NCI-H446 treated with DMSO at 0.1 percent for 48 hours (cell line): ENCODE data around the gene ZBTB34.
"Not testable (repeated sequence)": the region's sequence is repeated elsewhere in the genome, so short reads cannot be mapped to it uniquely, and the experiment has no call there.

Experiments
- DNase-seq: peaks from one replicate; lab custom pipeline; 2025; lab: John Stamatoyannopoulos, UW

Gene ZBTB34

GRCh38 chr9:126860077-126860756, at the start of gene ZBTB34:
Gene ZBTB34 (plus strand): TSS chr9:126860639. CDS start chr9:126879400, 18,761 bp downstream.
- no peak for DNase-seq

GRCh38 chr9:126813072-126813471, 47.4 kb upstream of the ZBTB34 start:
- no peak for DNase-seq

- no peak for DNase-seq
These were observed 46.3 kb upstream of the ZBTB34 start for GRCh38 chr9:126814091-126814490.

DNA sequence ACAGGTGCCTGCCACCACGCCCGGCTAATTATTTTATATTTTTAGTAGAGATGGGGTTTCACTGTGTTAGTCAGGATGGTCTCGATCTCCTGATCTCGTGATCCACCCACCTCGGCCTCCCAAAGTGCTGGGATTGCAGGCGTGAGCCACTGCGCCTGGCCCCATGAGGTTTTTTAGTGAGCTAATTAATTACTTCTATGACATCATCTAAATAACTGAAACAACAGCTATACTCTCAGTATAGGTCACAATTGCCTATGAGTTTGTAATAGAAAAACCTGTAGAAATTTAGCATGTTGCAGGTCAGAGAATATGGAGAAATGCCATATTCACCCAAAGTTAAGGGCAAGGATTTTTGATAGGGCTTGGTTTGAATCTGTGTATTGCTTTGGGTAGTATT, 42.8 kb upstream of the ZBTB34 start:
- DNase-seq = not testable (repeated sequence)

DNA sequence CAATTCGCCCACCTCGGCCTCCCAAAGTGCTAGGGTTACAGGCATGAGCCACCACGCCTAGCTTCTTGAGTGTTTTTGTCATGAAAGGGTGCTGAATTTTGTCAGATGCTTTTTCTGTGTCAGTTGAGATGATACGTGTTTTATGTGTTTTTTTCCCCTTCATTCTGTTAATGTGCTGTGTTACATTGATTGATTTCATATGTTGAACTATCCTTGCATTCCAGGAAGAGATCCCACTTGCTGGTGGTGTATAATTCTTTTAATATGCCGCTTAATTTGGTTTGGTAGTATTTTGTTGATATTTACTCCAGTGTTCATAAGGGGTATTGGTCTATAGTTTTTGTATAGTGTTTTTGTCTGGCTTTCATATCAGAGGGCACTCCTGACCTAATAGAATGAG, 42.0 kb upstream of the ZBTB34 start:
- DNase-seq = no peak

- no peak for DNase-seq
These were observed 41.0 kb upstream of the ZBTB34 start for GRCh38 chr9:126819482-126819881.

GRCh38 chr9:126822278-126822677, 38.2 kb upstream of the ZBTB34 start:
- DNase-seq = no peak

DNA sequence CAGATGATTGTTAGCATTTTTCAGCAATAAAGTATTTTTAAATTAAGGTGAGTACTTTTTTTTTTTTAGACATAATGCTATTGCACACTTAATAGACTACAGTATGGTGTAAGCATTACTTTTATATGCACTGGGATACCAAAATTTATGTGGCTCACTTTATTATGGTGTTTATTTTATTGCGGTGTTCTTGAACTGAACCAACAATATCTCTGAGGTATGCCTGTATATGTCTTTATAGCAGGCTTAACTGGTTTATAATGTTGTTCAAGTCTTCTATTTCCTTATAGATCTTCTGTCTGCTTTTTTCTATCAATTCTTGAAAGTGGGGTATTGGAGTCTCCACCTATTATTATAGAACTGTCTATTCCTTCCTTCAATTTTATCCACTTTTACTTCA, 37.6 kb upstream of the ZBTB34 start:
- DNase-seq = no peak

DNA sequence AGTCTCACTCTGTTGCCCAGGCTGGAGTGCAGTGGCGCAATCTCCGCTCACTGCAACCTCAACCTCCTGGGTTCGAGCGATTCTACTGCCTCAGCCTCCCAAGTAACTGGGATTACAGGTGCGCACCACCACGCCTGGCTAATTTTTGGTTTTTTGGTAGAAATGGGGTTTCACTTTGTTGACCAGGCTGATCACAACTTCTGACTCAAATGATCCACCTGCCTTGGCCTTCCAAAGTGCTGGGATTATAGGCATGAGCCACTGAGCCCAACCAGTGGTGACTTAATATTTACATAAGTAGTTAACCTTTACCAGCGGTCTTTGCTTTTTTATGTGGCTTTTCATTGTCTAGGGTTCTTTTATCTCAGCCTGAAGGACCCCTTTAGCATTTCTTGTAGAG, 36.4 kb upstream of the ZBTB34 start:
- DNase-seq = not testable (repeated sequence)

DNA sequence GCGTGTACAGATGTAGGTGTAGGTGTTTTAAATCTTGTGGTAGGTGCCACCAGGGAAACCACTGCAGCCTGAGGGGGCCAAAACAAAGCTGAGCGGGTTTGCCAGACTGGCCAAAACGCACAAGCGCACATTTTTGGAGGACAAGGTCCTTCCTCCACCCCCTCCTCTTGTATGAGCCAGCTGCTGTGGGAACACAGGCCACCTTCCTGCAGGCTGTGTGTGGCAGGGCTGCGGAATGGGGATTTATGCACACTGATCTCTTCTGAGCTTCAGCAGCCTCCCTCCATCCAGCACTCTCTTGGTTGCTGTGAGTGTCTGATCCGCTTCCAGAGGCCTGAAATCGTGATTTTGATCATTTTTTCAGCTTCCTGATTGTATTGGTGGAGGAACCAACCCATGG, 33.2 kb upstream of the ZBTB34 start:
- DNase-seq = no peak

- no peak for DNase-seq
These were observed 31.4 kb upstream of the ZBTB34 start for GRCh38 chr9:126829035-126829434.

GRCh38 chr9:126830827-126831226, 29.6 kb upstream of the ZBTB34 start:
- DNase-seq = no peak

GRCh38 chr9:126832440-126832839, 28.0 kb upstream of the ZBTB34 start:
- no peak for DNase-seq

- no peak for DNase-seq
These were observed 27.4 kb upstream of the ZBTB34 start for GRCh38 chr9:126833020-126833419.

DNA sequence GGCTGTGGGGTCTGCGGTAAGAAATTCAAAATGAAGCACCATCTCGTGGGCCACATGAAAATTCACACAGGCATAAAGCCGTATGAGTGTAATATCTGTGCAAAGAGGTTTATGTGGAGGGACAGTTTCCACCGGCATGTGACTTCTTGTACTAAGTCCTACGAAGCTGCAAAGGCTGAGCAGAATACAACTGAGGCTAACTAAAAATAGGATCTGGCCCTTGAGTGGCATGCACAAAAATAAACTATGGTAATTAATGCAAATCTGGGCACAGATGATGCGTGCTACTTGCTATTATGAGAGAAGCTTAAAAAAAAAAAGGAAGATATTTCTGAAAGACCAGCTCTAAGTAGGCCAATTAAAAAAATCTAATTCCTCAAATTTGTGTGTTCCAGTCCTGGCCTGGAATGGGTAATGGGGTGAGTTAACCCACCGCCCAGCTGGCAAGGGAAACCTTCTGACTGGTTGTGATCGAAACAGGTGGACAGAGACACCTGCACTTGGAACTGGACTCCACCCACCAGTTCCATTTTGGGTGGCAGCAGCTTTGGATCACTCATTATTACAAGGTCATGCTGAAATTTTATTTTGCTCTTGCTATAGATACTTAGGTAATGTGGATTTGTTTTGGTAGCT, 26.6 kb upstream of the ZBTB34 start:
- no peak for DNase-seq

GRCh38 chr9:126834672-126835071, 25.8 kb upstream of the ZBTB34 start:
- DNase-seq = no peak

- no peak for DNase-seq
These were observed 24.2 kb upstream of the ZBTB34 start for GRCh38 chr9:126836216-126836615.

DNA sequence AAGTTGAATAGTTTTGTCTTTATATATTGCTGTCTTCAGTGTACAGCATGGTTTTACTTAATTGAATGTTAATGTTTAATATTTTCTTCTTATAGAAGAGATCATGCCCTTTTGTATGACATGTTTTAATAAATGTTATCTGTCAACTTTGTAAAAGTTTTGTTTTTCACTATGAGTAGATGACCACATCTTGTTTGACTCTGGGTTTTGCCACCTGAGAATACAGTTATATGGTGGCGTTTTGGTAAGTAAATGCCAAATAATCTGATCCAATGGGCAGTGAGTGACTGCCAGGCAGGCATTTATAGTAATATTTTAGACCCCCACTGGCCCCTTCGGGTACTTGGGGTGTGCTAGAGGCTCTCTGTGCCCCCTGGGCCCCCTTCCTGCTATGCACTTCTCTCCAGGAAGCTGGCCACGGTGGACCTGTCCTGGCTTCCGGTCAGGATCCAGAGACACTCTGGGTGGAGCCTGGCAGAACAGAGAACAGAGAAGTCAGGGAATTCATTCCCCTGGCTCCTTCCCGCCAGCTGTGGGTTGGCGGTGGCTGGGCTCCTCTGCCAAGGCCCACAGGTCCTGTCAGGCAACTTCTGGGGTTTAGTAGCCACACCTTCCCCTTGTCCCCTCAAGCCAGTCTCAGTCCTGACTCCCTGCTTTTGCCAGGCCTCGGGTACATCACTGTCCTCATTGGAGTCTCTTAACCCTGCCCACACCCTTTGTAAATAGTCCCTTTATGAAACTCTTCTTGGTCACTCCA, 22.2 kb upstream of the ZBTB34 start:
- no peak for DNase-seq

DNA sequence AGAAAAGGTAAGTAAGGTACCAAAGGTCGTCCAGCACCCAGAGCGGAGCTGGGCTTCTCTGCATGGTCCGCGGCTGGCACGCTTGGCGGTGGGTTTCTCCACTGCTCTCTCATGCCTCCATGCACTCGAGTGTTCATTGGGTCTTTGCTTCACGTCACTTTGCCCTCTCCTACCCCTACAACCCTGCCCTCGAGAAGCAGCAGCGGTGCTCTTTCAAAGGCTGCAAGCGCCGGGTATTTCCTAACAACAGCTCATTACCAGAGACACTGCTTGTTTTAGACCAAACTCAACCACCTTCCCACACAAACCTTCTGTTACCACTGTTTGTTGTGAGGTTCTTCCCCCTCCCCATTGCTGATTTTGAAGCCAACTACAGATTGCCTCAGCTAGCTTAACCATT, 21.5 kb upstream of the ZBTB34 start:
- DNase-seq = no peak

DNA sequence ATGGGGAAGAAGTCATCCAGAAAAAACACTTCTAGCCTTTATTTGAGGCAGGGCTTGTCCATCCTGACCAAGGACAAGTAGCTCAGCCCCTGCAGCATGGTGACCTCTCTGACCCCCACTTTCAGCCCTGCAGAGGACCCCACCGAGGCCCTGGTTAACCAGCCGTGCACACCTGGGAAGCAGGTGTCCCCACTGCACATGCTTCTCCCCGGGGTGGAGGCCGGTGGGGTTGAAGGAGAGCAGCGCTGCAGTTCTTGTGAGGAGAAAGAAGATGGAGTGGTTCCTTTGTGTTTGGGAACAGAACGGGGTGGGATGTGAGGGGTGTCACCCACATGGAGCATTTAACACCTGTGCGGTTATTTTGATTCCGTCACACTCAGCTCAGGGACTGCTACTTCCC, 21.1 kb upstream of the ZBTB34 start:
- no peak for DNase-seq

- no peak for DNase-seq
These were observed 18.1 kb upstream of the ZBTB34 start for GRCh38 chr9:126842220-126842842.

DNA sequence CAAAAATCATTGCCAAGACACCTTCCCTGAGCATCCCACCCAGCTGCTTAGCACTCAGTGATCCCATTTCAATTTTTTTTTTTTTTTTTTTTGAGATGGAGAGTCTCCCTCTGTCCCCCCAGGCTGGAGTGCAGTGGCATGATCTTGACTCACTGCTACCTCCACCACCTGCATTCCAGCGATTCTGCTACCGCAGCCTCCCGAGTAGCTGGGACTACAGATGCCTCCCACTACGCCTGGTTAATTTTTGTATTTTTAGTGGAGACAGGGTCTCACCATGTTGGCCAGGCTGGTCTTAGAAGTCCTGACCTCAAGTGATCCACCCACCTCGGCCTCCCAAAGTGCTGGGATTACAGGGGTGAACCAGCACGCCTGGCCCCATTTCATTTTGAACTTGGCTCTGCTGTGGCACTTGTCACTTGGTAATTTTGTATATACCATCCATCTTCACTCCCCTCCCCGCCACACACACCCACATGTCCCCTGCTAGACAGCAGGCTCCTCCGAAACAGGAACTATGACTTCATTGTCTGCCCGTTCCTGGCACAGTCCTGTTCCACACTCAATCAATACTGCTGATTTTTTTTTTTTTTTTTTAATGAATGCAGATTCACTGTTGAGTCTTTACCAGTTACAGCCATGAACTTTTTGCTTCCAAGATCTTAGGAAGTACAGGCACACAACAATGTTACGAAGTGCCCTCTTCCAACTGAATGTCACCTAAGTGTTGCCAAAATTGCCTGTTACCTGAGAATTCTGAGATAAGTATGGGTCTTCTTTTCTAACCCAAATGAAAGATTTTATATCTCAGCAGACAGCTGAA, 17.3 kb upstream of the ZBTB34 start:
- peak; percentile 41 for DNase-seq
